NT2/D1 (cell line): Measurements from ENCODE around the gene TSC22D1.

Experiments
- SUZ12 ChIP-seq: IDR thresholded peaks from 2 replicates; pipeline ENCODE4 v1.6.1; 2011; ENCODE audit not compliant: insufficient read length, insufficient read depth; ENCODE audit errors: extremely low read depth
- YY1 ChIP-seq: IDR thresholded peaks from 2 replicates; pipeline ENCODE4 v1.6.1; 2011; ENCODE audit not compliant: insufficient read length, insufficient read depth
- ZNF274 ChIP-seq: IDR thresholded peaks from 2 replicates; pipeline ENCODE4 v1.6.1; 2011; ENCODE audit warnings: mild to moderate bottlenecking, low read depth, low read length

DNA sequence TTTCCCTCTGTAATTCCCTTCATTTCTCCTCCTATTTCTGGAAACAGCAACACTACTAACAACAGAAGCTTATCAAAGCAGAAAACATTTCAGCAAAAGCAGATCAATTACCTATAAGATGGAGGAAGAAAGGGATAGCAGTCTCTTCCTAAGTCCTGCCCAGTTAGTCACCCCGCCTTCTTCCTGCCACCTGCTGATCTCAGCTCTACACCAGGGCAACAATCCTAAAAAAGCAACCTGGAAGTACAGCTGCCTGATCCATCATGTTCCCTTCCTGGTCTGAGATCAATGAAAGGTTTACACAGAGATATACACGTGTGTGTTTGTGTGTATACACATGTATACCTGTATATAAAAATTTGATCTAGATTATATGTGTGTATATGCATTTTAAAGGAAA lies 59.4 kb downstream of the TSC22D1 start:
- no peak for TF ChIP-seq YY1
- TF ChIP-seq ZNF274, result no peak
- TF ChIP-seq SUZ12, result no peak
